Glutamatergic neuron (in vitro differentiated cells): ENCODE measurements around the gene SP7. TPM values are rescaled to one million over a fixed set of nuclear protein-coding genes. Genes with fewer than 3 reads are reported as not detected.
"Not testable (repeated sequence)": the region's sequence is repeated elsewhere in the genome, so short reads cannot be mapped to it uniquely, and the experiment has no call there.

Experiments
- DNase-seq: peaks from one replicate; pipeline ENCODE4 v3.0.0; 2022
- H3K27ac Mint-ChIP-seq: one replicate; pipeline ENCODE4 v1.8.0; 2020; ENCODE audit warnings: mild to moderate bottlenecking, mixed read lengths, inconsistent platforms; ENCODE audit not compliant: unreplicated experiment
- H3K27me3 Mint-ChIP-seq: one replicate; pipeline ENCODE4 v1.8.0; 2020; ENCODE audit warnings: mild to moderate bottlenecking, moderate library complexity, mixed read lengths, inconsistent platforms; ENCODE audit not compliant: unreplicated experiment
- H3K36me3 Mint-ChIP-seq: one replicate; pipeline ENCODE4 v1.8.0; 2020; ENCODE audit warnings: mild to moderate bottlenecking, mixed read lengths, inconsistent platforms; ENCODE audit not compliant: unreplicated experiment
- H3K4me1 Mint-ChIP-seq: one replicate; pipeline ENCODE4 v1.8.0; 2020; ENCODE audit warnings: mild to moderate bottlenecking, low read depth, mixed read lengths, inconsistent platforms; ENCODE audit not compliant: unreplicated experiment
- H3K4me3 Mint-ChIP-seq: one replicate; pipeline ENCODE4 v1.8.0; 2020; ENCODE audit warnings: mild to moderate bottlenecking, mixed read lengths, inconsistent platforms; ENCODE audit not compliant: unreplicated experiment
- H3K9me3 Mint-ChIP-seq: one replicate; pipeline ENCODE4 v1.8.0; 2020; ENCODE audit warnings: mild to moderate bottlenecking, moderate library complexity, mixed read lengths, inconsistent platforms; ENCODE audit not compliant: unreplicated experiment
- CTCF ChIP-seq: fragments of 200-600 bp; sonication (generic); IDR thresholded peaks from one replicate; pipeline ENCODE4 v1.5.0; 2021; ENCODE audit not compliant: partially characterized antibody, unreplicated experiment
- total RNA-seq: library from RNA; stranded (reverse); fragmentation: NEBNext Ultra II Directional; extraction: Animal tissue kit (Norgen Biotek cat#: 25700); gene quantifications from one replicate; pipeline ENCODE4 v1.2.1, GENCODE V29; 2021; ENCODE audit not compliant: unreplicated experiment

Gene SP7
- total RNA-seq, 1 donor from 2014 or later = not detected

GRCh38 chr12:53300187-53300586, 36.0 kb downstream of the SP7 start:
- H3K4me3 Mint-ChIP-seq = peak overlapping the region; percentile 96
- H3K27ac Mint-ChIP-seq = peak overlapping the region; percentile 86
- no peak for TF ChIP-seq CTCF
- H3K9me3 Mint-ChIP-seq = peaks cover 4% of the 10 kb centered on the region
- H3K27me3 Mint-ChIP-seq = peaks cover 6% of the 10 kb centered on the region
- no peaks in the 10 kb centered on the region for H3K36me3 Mint-ChIP-seq
- DNase-seq = no peak
- peaks cover 12% of the 10 kb centered on the region for H3K4me1 Mint-ChIP-seq

GRCh38 chr12:53299454-53300180, 36.5 kb downstream of the SP7 start, which contains the start of gene MYG1:
Gene MYG1 (plus strand): TSS chr12:53299695. CDS start chr12:53299738, 43 bp downstream.
- Mint-ChIP-seq H3K4me1 (peaks cover 15% of the 10 kb centered on the region), H3K36me3 (no peaks in the 10 kb centered on the region), H3K27ac (peak within 1 kb of the TSS; percentile 86), H3K9me3 (peaks cover 4% of the 10 kb centered on the region), H3K27me3 (peaks cover 6% of the 10 kb centered on the region), H3K4me3 (peak within 1 kb of the TSS; percentile 96)
- DNase-seq = peak; percentile 87
- no peak for TF ChIP-seq CTCF

GRCh38 chr12:53299101-53299453, 37.1 kb downstream of the SP7 start:
- H3K9me3 Mint-ChIP-seq = peaks cover 4% of the 10 kb centered on the region
- H3K27ac Mint-ChIP-seq = peak overlapping the region; percentile 86
- peak overlapping the region; percentile 96 for H3K4me3 Mint-ChIP-seq
- no peaks in the 10 kb centered on the region for H3K36me3 Mint-ChIP-seq
- no peak for TF ChIP-seq CTCF
- no peak for DNase-seq
- H3K27me3 Mint-ChIP-seq = peaks cover 6% of the 10 kb centered on the region
- peaks cover 15% of the 10 kb centered on the region for H3K4me1 Mint-ChIP-seq

- peak overlapping the region; percentile 50 for H3K4me3 Mint-ChIP-seq
- no peak for TF ChIP-seq CTCF
- H3K27me3 Mint-ChIP-seq = peaks cover 6% of the 10 kb centered on the region
- H3K9me3 Mint-ChIP-seq = peaks cover 4% of the 10 kb centered on the region
- no peaks in the 10 kb centered on the region for H3K36me3 Mint-ChIP-seq
- peak overlapping the region; percentile 39 for H3K27ac Mint-ChIP-seq
- DNase-seq = no peak
- peaks cover 15% of the 10 kb centered on the region for H3K4me1 Mint-ChIP-seq
Measured at GRCh38 chr12:53298164-53298563, 38.0 kb downstream of the SP7 start.

- H3K27ac Mint-ChIP-seq, H3K36me3 Mint-ChIP-seq, H3K9me3 Mint-ChIP-seq, DNase-seq, H3K27me3 Mint-ChIP-seq: not testable (repeated sequence)
- peak overlapping the region; percentile 5 for H3K4me3 Mint-ChIP-seq
- peaks cover 15% of the 10 kb centered on the region for H3K4me1 Mint-ChIP-seq
Measured at GRCh38 chr12:53297106-53297505, 39.0 kb downstream of the SP7 start.
